ENCODE data around the gene CRB3.

- TF ChIP-seq CTCF (IDR thresholded peaks at IDR 0.05) (no peak), POLR2A (IDR thresholded peaks at IDR 0.05) (no peak)
These were observed 9.6 kb downstream of the CRB3 start for GRCh38 chr19:6473647-6474046.
